Dedifferentiated amniotic fluid mesenchymal stem cell (primary cell): ENCODE data around the gene SCUBE3.

Source experiments
- DNase-seq: peaks from one replicate; pipeline ENCODE4 v3.0.0-alpha.2; 2016; ENCODE audit errors: extremely low spot score

The SCUBE3 gene

DNA sequence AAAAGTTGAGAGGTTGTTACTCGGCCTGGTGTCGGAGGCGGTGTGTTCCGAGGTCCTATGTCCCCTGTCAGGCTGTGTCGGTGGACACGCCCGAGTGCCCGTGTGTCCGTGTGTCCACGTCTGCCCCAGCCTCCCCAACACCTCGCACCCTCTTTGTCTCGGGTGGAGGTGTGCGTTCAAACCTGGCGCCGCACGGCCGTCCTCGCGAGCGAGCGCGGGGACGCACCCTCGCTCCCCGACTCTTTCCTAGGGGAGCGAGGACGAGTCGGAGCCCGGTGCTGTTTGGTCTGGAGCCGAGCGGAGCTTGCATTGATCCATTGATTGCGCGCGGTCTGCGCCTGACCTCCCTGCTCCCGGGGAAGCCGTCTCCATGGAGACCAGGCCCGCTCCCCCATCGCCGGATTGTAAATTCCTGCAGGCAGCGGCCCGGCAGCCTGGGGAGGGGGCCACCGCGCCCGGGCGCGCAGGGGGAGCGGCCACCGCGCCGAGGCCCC is 411 bp upstream of the SCUBE3 start:
- DNase-seq, result no peak

DNA sequence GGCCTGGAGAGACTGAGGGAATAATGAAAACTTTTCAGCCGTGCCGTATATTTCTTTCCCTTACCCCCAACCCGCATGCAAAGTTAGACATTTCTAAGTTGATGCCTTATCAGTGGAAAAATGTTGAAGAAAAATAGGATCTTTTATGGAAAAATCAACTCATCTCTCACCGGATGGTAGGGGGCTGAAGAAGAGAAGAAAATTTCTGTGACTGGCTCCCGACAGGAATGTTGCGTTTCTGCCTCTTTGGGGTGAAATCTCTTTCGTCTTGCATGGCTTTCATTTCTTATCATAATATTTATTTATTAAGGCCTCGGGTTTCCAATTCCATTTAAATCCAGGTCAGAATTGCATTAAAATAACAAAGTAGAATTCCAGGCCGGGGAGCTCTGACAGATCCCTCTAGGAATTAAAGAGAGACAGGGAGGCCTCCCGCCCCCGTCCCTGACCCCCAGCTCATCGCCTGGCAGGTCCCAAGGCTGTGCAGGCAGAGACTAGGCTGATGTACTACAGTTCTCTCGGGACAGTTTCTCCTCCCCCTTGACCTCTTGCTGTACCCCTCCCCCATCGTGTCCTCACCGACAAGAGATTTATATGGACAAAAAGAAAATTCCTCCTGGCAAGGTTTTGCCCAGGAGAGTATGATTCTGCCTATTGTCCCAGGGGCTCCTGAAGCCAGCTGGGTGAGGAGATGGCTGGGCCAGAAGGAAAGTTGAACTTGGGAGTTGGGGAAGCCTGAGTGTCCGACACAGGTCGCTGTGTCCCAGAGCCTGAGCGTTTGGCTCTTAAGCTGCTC is 1.3 kb downstream of the SCUBE3 start:
- DNase-seq, result no peak

DNA sequence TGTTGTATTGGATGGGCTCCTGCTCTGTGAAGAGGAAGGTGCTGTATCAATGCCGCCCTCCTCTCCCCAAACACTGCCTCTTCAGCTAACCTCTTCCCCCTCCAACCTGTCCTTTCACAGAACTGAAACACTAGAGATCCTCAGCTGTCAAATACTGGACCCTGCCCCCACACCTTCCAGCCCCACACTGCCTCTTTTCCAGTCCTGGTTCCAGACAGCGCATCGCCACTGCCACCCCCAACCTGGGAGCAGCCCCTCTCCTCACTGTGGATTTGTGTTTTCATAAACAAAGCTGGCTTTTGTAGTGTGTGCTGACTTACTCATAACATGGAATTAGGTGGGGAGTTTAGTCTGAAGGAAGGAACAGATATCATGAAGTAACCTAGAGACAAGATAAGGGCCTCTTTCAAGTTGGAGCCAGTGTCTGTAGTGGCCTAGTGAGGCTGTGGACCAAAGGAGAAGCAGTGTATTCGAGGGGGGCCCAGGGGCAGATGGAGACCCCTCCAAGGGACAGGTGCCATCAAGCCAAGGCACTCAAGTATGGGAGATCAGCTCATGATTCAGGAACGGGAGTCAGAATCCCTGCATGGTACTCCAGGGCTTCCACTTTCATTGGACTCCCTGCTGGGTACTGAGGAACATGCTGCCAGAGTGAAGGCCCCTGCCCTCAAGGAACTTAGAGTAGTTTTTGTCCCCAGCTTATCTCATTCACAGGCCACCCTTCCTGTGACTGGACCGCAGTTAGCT is 2.1 kb downstream of the SCUBE3 start:
- DNase-seq, result no peak

DNA sequence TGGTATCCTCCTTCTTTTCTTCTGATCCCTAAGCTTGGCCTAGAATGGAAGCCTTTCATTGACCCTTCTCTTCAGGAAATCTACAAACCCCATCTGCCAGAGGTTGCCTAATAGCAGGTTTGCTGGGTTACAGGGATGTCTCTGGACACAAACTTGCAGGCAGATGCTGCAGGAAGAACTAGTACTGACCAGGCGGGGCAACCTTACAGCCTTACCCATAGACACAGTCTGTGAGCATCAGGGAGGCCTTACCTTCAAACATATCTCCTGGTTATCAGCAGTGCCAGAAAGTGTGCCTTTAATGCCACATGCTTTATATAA is 2.6 kb downstream of the SCUBE3 start:
- DNase-seq, result no peak

DNA sequence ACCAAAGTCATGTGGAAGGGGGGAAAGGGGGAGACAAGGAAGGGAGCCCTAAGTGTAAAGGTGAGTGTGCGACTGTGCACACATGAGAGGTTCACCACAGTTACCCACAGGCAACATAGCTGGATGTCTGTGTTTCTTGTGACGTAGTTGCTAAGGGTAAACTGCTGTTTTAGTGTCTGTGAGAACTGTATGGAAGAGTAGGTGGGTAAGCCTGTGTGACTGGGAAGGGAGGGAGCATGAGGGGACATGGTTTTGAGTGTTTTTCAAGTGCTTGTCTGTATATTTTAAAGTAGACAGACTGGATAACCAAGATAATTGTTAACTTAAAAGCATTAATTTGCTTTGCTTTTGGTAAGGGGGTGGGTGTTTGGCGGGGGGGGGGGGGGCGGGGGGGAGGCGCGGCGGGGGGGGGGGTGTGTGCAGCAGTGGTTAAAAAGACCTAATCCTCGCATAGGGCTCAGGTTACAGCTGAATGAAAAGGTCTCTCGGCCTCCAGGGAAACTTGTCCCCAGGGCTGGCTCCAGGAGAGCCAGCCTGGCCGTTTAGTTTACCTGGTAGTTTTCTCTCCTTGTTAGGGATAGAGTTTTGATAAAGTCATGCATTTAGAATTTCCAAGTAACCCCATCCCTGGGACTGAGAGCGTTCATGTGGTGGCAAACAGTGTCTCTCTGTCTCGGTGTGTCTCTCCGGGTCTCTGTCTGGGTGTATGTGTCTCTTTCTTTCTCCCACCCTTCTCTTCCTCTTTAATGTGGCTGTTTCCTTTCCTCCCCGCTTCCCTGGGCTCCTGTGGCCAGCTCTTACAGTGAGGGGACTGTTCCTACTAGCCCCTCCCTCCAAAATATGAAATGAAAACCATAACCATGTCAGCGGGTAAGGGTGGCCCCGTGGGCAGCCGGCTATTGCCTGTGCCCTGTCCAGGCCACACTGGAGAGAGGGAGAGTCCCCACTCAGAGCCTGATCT is 3.4 kb downstream of the SCUBE3 start:
- DNase-seq, result no peak

DNA sequence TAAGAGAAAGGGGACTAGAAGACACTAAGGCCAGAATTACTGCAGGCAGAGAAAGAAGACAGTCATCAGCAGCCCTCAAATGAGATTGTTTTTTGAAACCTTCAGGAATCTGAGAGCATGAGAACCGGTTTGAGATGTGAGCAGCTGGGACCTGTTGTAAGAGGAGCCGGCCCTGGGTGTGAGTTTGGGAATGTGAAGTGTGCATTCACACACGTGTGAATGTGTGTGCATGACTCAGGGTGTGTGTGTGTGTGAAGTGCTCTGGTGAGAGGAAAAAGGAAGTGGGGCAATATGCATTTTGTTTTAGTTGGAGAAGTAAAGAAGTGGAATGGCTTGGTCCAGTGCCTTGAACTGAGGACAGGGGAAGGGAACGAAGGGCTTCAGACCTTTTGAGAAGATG is 4.3 kb downstream of the SCUBE3 start:
- no peak for DNase-seq

DNA sequence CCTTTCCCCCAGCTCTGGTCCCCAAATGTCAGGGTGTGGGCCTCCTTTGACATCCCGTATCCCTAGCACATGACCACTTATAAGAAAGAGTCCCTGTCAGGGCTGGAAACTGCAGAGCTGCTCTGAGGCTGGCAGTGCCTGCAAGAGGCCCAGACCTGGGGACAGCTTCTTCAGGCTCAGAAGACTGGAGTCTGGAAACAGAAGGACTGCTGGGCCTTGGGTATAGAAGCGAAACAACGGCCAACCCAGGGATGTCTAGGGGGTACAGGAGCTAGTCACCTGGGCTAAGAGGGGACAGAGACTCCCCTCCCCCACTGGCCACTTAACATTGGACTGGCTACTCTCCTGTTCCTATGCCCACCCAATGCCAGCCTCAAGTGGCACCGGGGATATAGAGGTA is 4.7 kb downstream of the SCUBE3 start:
- no peak for DNase-seq

DNA sequence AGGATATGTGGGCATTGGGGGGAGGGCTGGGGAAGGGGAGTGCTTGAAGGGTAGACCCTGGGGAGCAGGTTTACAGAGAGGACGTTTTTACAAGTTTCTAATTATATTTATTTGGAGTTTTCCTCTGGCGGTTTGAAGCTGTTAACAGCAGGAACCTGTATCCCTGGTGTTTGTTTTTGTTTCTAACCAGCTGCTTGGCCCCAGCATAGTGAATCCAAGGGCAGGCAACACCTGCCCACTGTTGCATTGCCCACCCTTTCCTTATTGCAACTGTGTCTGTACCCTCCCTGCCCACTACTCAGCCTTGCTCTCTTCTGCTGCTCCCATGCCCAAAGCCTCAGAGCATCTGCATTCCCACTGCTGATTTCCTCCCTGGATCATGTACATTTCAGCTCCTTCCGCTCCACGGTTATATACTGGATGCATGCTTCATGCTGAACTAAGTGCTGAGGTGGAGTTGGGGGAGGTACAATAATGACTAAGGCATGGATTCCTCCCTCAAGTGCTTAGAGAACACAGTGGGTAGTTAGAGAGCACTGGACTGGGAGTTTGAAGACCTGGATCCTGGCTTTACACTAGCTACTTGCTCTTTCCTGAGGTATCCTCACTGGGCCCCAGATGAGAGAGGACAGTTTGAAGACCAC is 6.0 kb downstream of the SCUBE3 start:
- no peak for DNase-seq

DNA sequence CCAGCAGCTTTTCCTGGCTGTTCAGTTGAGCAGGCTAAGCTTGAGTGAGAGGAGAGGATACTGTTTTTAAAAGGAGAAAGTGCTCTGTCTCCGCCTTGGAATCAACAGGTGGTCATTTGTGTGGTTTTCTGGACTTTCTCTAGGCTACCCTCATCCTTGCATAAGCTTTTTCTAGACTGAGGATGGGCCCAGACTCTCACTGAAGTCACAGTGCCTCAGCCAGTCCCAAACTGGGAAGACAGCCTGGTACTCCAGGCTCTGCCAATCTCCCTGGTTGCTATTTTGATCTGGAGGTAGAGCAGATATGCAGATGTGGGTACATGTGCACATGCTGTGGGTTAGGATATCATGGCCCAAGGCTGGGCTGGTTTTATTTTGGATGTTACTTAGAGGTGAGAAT is 7.0 kb downstream of the SCUBE3 start:
- no peak for DNase-seq

DNA sequence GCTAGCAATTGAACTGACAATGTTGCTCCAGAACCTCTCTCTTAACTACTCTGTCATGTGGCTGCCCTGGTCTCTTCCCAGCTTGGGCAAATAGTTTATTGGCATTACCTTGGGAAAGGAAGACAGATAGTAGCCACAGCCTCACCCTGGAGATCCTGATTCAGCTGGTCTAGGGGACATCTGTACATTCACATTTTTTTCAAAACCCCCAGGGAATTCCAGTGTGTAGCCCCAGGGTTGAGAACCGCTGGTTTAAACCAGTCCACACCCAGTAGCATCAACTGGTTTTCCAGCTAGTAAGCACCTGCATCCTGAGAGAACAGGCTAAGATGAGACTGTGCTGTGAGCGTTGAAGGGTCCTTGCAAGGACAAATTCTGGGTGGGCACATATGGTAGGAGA is 9.6 kb downstream of the SCUBE3 start:
- DNase-seq, result no peak

DNA sequence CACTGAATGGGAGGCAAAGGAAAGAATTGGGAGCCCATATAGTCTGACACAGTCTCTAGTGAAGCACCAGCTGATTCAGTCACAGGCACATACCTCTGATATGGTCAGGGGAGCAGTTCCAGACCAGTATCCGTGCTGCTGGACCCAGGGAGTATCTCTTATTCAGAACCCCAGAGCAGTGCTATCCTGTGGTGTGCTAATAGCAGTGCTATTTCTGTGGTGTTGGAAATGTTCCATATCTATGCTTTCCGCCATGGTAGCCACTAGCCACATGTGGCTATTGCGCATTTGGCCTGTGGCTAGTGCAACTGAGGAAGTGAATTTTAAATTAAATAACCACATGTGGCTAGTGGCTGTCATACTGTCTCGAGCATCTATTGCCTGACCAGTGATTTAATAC is 11.0 kb downstream of the SCUBE3 start:
- no peak for DNase-seq

DNA sequence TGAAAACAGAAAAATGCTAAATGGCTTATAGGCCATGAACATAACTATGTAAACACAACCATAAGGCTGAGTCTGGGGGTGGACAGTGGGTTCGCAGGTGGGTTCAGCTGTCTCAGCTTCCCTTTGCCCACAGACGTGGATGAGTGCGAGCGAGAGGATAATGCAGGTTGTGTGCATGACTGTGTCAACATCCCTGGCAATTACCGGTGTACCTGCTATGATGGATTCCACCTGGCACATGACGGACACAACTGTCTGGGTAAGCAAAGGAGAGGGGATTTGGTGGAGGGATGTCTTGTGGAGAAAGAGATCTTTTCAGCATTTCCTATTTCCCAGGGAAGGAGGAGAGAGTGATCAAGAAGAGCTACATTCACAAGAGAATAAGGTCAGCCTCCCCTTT is 14.7 kb downstream of the SCUBE3 start:
- no peak for DNase-seq

DNA sequence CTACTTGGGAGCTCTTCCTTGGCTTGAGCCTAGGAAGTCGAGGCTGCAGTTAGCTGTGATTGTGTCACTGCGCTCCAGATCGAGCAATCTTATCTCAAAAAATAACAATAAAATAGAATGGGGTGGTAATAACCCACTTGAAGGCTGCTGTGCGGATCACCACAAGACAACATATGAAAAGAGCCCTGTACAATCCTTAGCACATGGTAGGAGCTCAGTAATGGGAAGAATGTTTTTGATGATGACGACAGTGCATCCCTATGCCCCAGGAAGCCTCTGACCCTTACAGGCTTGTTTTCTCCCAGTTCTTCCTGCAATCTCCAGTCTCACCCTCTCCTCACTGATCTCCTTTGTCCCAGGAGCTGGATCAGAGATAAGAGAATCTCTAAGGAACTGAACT is 15.5 kb downstream of the SCUBE3 start:
- DNase-seq, result no peak

DNA sequence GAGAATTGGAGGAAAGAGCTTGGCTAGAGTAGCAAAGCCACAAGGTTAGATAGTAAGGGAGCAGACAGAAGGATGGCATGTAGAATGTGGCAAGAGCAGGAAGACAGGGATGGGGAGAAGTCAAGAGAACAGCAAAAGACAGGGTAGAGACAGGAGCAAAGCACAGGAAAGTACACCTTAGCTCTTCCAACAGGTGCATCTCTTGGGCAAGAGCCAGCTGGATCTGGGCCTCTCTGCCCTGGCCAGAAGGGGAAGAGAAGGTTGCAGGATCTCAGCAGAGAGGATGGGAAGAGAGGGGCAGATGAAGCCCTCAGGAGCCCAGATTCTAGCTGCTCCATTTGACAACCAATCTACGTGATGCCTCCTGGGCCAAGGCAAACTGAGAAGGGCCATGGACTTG is 16.7 kb downstream of the SCUBE3 start:
- no peak for DNase-seq

DNA sequence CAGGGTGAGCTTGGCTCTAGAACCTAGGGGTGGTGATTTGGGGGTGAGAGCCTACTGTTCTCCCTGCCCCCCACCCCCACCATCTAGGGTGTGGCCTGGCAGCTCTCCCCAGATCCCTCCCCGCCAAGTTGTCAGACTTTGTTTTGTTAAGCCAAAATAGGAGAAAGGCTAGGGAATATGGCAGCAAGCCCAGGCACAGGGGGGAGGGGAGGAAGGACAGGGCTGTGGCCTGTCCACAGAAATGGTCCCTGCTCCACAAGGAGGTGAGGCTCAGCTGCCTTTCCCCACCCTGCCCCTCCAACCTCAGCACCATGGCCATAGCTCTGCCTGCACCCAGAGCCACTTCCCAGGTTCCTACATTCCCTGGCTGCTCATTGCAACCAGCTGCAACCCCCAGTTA is 17.2 kb downstream of the SCUBE3 start:
- DNase-seq, result no peak

DNA sequence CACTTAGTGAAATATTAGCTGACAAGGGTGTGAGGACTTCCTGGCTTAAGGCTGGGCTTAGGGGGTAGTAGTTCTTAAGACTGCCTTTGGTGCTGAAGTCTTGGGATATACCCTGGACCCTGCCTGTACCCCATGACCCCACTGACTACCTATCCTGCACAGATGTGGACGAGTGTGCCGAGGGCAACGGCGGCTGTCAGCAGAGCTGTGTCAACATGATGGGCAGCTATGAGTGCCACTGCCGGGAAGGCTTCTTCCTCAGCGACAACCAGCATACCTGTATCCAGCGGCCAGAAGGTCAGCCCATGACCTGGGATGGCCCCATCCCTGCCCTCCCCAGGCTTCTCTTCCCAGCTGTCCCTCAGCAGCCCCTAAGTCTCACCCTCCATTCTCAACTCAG is 17.8 kb downstream of the SCUBE3 start:
- no peak for DNase-seq

DNA sequence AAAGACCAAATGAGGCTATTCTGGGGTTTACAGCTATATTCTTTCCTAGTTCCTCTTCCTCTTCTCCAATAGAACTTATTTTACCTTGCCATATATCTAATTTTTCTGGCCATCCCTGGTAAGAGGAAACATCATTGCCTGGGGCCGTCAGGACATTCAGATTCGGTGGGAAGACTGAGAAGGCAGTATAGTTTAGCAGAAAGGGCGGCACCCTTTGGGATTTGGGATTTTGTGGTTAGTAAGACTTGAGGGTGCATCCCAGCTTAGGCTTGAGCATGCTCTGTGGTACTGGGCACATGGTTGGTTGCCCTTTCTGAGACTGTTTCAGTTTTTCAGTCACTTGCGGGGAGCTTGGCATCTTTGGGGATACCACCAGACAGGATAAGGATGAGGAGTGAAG is 21.1 kb downstream of the SCUBE3 start:
- DNase-seq, result no peak

DNA sequence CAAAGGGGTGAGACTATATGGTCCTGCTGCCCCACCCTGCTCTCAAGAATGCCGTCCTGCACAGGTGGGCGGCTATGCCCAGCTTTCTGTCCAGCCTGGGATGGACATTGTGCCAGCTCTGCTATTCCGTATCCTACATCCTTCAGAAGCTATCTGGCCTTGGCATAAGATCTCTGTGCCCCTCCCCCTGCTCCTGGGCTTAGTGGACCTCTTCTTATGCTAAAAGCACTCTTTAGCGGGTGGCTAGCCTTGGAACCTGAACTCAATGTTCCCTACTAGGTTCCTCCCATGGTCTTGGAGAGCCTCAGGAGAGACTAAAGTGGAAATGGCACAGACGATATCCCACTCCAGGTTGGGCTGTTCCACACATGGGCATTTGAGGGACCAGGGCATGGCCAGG is 22.5 kb downstream of the SCUBE3 start:
- DNase-seq, result no peak

DNA sequence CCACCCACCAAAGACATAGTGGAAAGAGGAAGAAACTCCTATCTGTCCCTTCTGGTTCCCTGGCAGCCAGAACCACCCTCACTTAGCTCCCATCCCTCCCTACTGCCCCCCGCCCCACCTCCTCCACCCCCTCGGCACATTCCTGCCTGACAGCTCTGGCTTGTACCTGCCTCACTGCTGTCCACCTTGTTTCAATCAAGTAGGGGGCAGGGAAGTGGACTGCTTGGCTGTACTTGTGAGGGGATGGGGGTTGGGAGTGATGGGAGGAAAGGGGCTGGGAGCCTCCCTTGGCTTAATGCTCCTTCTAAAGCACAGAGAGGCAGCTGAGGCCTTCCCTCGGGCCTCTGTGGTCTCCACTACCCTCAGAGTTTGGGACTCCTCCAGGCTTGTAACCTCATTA is 23.7 kb downstream of the SCUBE3 start:
- no peak for DNase-seq

DNA sequence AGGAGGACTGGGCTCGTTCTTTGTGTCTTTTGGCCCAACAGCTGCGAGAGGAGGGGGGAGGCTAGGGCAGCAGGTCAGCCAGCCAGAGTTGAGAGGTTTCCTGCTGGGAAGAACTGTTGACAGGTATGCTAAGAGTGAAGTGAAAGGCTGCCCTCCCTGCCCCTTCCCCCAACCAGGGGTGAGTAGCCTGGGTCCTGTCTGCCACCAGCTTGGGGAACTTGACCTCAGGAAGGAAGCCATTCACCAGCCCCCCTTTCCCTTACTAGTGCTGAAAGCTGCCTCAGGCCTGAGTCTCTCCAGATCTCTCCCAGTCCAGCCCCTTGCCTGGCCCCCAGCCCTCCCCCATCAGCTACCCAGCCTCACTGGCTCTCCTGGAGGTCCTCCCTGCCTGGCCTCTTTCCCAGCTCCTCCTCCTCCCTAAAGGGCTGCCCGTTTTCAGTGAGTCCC is 25.1 kb downstream of the SCUBE3 start:
- DNase-seq, result no peak

DNA sequence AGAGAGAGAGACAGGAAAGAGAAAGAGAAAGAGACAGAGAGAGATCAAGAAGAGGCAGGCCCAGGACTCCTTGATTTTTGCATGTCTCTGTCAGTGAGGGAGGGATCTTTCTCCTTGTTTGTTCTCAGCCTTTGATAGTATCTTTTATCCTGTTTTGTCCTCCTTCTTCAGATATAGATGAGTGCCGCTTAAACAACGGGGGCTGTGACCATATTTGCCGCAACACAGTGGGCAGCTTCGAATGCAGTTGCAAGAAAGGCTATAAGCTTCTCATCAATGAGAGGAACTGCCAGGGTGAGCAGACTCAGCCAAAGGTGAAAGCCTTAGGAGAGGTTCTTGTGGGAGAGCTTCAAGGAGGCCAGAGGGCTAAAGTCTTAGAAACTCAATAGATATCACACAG is 25.8 kb downstream of the SCUBE3 start:
- DNase-seq, result no peak
